ENCODE measurements around the gene TMEM175. TPM values are rescaled to one million over a fixed set of nuclear protein-coding genes. Genes with fewer than 3 reads are reported as not detected.
A peak's percentile ranks its signal among the peaks of the same experiment; 100 is the strongest.

The TMEM175 gene
- total RNA-seq, 1 donor from 2014 or later = 24.5 TPM

DNA sequence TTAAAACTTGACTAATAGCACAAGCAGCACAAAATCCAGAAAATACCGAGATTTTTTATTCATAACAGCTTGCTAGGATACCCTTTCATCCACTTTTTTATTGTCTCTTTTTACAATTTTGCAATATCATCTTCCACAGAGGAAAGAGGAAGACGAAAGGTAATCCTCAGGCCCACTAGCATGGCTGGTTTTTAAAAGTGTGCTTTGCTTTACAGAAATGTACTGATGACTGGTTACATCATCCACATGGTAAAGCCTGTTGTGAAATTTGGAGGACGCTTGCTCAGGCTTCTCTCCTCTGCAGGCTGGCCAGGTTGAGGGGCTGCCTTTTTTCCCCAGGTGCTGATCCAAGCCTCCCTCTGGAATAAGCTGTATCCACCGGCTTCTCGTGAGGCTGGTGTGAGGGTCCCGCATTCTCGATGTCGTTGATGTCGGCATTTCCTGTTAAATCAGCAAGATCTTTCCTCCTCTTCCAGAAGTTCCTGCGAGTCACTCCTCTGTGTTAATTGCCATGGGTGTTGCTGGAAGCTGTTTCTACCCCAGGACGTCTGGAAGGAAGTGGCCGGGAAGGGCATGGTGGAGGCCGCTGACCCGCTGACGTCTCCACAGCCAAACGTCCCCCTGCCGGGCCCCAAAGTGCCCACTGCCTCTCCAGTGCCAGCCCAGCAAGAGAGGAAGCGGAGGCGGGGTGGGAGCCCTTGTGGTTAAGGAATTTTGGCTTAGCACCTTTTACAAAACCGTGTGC, 46.9 kb downstream of the TMEM175 start:
- TF ChIP-seq, protein P1, sequence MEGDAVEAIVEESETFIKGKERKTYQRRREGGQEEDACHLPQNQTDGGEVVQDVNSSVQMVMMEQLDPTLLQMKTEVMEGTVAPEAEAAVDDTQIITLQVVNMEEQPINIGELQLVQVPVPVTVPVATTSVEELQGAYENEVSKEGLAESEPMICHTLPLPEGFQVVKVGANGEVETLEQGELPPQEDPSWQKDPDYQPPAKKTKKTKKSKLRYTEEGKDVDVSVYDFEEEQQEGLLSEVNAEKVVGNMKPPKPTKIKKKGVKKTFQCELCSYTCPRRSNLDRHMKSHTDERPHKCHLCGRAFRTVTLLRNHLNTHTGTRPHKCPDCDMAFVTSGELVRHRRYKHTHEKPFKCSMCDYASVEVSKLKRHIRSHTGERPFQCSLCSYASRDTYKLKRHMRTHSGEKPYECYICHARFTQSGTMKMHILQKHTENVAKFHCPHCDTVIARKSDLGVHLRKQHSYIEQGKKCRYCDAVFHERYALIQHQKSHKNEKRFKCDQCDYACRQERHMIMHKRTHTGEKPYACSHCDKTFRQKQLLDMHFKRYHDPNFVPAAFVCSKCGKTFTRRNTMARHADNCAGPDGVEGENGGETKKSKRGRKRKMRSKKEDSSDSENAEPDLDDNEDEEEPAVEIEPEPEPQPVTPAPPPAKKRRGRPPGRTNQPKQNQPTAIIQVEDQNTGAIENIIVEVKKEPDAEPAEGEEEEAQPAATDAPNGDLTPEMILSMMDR (IDR thresholded peaks at IDR 0.05) = no peak
- Mint-ChIP-seq H3K36me3 (ENCODE audit: low read depth) (no peaks in the 10 kb centered on the region), H3K27ac (no peak overlapping the region), H3K27me3 (no peaks in the 10 kb centered on the region), H3K4me3 (no peak overlapping the region), H3K4me1 (no peaks in the 10 kb centered on the region), H3K9me3 (no peaks in the 10 kb centered on the region)
- CTCF ChIA-PET = no interaction called here
- intact Hi-C loops (cut with micrococcal nuclease) = no loop called here
- no peak for ATAC-seq (ENCODE audit: low read depth)
- POLR2A ChIA-PET = no interaction called here
- DNase-seq = no peak

DNA sequence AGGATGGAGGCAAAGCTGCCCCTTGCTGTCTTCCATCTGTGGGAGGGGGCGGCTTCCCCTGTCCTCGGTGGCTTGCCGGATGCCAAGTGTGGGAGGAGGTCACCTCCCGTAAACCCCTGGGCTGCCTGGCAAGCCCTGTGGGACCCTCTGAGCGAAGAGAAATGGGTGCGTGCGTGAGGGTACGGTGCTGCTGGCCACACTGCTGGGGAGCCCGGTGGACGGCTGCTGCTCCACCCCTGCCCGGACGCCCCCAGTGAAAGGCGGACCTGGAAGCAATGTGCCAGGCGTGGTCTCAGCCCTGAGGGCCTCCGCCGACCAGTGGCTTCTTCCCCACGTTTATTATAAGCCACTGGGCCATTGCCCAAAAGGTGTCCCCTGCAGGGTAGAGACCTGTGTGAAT, 50.0 kb downstream of the TMEM175 start:
- DNase-seq (no peak), ATAC-seq (ENCODE audit: low read depth) (no peak)
- no peaks in the 10 kb centered on the region for H3K36me3 Mint-ChIP-seq (ENCODE audit: low read depth)
- CTCF ChIA-PET = no interaction called here
- TF ChIP-seq, protein P1 (IDR thresholded peaks at IDR 0.05) = no peak
- no peaks in the 10 kb centered on the region for H3K27me3 Mint-ChIP-seq
- no peak overlapping the region for H3K27ac Mint-ChIP-seq
- POLR2A ChIA-PET = no interaction called here
- H3K9me3 Mint-ChIP-seq = no peaks in the 10 kb centered on the region
- H3K4me3 Mint-ChIP-seq = no peak overlapping the region
- intact Hi-C loops (cut with micrococcal nuclease) = loop anchor here (10.0 kb wide), 1 partner anchor 647 kb away; the partner anchor contains the start of gene ZNF141
- H3K4me1 Mint-ChIP-seq = peaks cover 15% of the 10 kb centered on the region

GRCh38 chr4:982814-983213, 50.6 kb downstream of the TMEM175 start:
- Mint-ChIP-seq H3K27me3 (no peaks in the 10 kb centered on the region), H3K27ac (no peak overlapping the region), H3K4me1 (peaks cover 15% of the 10 kb centered on the region), H3K9me3 (no peaks in the 10 kb centered on the region), H3K36me3 (ENCODE audit: low read depth) (no peaks in the 10 kb centered on the region), H3K4me3 (no peak overlapping the region)
- no peak for ATAC-seq (ENCODE audit: low read depth)
- intact Hi-C loops (cut with micrococcal nuclease) = loop anchor here (10.0 kb wide), 1 partner anchor 648 kb away; the partner anchor contains the start of gene ZNF141
- ChIA-PET POLR2A (no interaction called here), CTCF (no interaction called here)
- DNase-seq = no peak
- TF ChIP-seq, protein P1 (IDR thresholded peaks at IDR 0.05) = no peak

- no peak for ATAC-seq (ENCODE audit: low read depth)
- ChIA-PET CTCF (no interaction called here), POLR2A (interaction anchor here (0.6 kb wide), 1 partner anchor 285 kb away, joined by 9 read pairs; no protein-coding TSS in a partner anchor)
- Mint-ChIP-seq H3K27me3 (no peaks in the 10 kb centered on the region), H3K36me3 (ENCODE audit: low read depth) (peaks cover under 1% of the 10 kb centered on the region), H3K9me3 (no peaks in the 10 kb centered on the region), H3K4me1 (peaks cover 19% of the 10 kb centered on the region), H3K27ac (no peak overlapping the region), H3K4me3 (peak overlapping the region; percentile 59)
- TF ChIP-seq, protein P1 (IDR thresholded peaks at IDR 0.05) = no peak
- intact Hi-C loops (cut with micrococcal nuclease) = loop anchor here (5.0 to 10.0 kb wide), 2 partner anchors 62 to 650 kb away; partner anchors contain the start of gene ZNF141
- no peak for DNase-seq
Measured at GRCh38 chr4:984336-985054, 52.2 kb downstream of the TMEM175 start.

Data from activated B cell treated with CpG ODN at 0.5 μM for 24 hours (primary cell).